ENCODE results near the gene TSPAN32.

The TSPAN32 gene

GRCh38 chr11:2318707-2319106 lies 16.9 kb downstream of the TSPAN32 start:
- no peaks in the 10 kb centered on the region for H4K20me1 ChIP-seq (ENCODE audit: insufficient read depth, low read length)
- no peak overlapping the region for H2AFZ ChIP-seq (ENCODE audit: low read depth, low read length)
- no peak for TF ChIP-seq EZH2phosphoT487 (IDR thresholded peaks at IDR 0.05; ENCODE audit: low read depth)
- no peaks in the 10 kb centered on the region for H3K27me3 ChIP-seq (ENCODE audit: low read depth, low read length)
- H3K27ac ChIP-seq (ENCODE audit: low read length), result no peak overlapping the region
- H3K79me2 ChIP-seq (ENCODE audit: low read length), result no peaks in the 10 kb centered on the region
- no peak overlapping the region for H3K4me3 ChIP-seq (ENCODE audit: low read length)
- H3K4me2 ChIP-seq (ENCODE audit: low read length), result no peak overlapping the region
- no peaks in the 10 kb centered on the region for H3K9me3 ChIP-seq (ENCODE audit: insufficient read depth, low read length)
- no peak overlapping the region for H3K9ac ChIP-seq (ENCODE audit: low read length)
- H3K4me1 ChIP-seq (ENCODE audit: low read length), result no peaks in the 10 kb centered on the region
- no peaks in the 10 kb centered on the region for H3K36me3 ChIP-seq (replicated peaks; ENCODE audit: low read depth, low read length)

DNA sequence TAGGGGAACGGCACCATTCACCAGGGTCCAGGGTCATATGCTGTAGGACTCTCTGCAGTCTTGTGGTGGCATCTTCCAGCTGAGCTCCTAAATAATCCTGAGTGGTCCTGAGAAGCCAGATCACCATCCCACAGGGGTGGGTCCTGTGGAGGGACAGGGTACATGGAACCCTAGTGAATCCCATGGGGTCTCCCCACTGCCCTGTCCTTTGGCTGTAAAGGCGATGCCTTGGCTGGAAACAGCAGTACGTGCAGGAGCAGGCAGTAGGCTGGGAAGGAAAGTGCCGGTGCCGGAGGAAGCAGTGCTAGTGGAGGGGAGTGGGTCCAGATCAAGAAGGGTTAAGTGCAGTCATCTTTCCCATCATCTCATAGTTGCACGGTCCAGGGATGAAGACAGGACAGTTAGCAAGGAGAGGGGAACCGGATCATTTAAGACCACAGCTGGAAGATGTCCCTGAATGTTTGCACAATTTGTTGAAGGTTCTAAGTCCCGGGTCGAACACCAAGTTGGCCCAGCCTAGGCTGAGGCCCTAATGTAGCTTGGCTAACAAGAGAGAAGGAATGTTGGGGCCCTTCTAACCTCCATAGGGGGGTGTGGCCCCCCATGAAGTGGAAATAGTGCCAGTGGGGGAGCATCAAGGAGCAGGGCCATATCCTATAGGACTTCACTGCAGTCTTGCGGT lies 18.1 kb downstream of the TSPAN32 start:
- Histone ChIP-seq H3K79me2 (ENCODE audit: low read length) (no peaks in the 10 kb centered on the region), H3K27ac (ENCODE audit: low read length) (no peak overlapping the region), H3K9ac (ENCODE audit: low read length) (no peak overlapping the region), H3K27me3 (ENCODE audit: low read depth, low read length) (no peaks in the 10 kb centered on the region), H3K36me3 (replicated peaks; ENCODE audit: low read depth, low read length) (no peaks in the 10 kb centered on the region), H3K9me3 (ENCODE audit: insufficient read depth, low read length) (no peaks in the 10 kb centered on the region), H4K20me1 (ENCODE audit: insufficient read depth, low read length) (no peaks in the 10 kb centered on the region), H3K4me2 (ENCODE audit: low read length) (no peak overlapping the region), H3K4me1 (ENCODE audit: low read length) (no peaks in the 10 kb centered on the region), H3K4me3 (ENCODE audit: low read length) (no peak overlapping the region), H2AFZ (ENCODE audit: low read depth, low read length) (no peak overlapping the region)
- TF ChIP-seq EZH2phosphoT487 (IDR thresholded peaks at IDR 0.05; ENCODE audit: low read depth), result no peak
- TF ChIP-seq, protein P1, sequence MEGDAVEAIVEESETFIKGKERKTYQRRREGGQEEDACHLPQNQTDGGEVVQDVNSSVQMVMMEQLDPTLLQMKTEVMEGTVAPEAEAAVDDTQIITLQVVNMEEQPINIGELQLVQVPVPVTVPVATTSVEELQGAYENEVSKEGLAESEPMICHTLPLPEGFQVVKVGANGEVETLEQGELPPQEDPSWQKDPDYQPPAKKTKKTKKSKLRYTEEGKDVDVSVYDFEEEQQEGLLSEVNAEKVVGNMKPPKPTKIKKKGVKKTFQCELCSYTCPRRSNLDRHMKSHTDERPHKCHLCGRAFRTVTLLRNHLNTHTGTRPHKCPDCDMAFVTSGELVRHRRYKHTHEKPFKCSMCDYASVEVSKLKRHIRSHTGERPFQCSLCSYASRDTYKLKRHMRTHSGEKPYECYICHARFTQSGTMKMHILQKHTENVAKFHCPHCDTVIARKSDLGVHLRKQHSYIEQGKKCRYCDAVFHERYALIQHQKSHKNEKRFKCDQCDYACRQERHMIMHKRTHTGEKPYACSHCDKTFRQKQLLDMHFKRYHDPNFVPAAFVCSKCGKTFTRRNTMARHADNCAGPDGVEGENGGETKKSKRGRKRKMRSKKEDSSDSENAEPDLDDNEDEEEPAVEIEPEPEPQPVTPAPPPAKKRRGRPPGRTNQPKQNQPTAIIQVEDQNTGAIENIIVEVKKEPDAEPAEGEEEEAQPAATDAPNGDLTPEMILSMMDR (IDR thresholded peaks at IDR 0.05; ENCODE audit: low read depth, low read length), result no peak

DNA sequence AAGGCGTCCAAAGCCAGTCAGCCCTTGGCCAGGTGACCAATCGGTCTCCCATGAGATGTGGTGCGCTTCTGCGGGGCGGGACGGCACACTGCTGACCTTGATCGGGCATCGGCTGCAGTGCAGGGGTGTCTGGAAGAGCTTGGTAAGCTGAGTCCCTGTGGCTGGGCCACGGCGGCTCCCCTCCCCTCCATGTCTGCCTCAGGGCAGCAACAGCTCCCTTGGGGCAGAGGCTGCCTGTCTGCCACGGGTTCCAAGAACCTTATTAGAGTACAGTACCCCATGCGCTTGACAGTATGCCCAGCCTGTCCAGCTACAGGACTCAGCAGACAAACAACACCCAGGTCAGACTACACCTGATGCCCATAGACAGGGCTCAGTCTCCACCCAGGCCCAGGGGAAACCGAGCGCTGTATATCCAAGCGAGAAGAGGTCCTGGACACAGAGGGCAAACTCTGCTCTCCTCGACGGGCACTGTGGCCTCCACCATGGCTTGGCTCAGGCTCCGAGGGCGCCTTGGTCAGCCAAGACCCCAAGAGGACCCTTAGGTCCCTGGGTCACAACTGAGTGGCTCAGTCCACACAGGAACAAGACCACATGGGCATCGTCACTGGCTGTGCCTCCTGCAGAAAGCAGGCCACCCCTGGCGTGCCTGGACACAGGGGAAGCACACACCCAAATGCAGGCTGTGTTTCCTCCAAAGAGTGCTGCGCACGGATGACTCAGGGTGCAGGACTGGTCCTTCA lies 18.9 kb downstream of the TSPAN32 start:
- Histone ChIP-seq H3K36me3 (replicated peaks; ENCODE audit: low read depth, low read length) (no peaks in the 10 kb centered on the region), H3K27ac (ENCODE audit: low read length) (no peak overlapping the region), H3K27me3 (ENCODE audit: low read depth, low read length) (no peaks in the 10 kb centered on the region), H3K4me1 (ENCODE audit: low read length) (no peaks in the 10 kb centered on the region), H3K4me3 (ENCODE audit: low read length) (no peak overlapping the region), H4K20me1 (ENCODE audit: insufficient read depth, low read length) (no peaks in the 10 kb centered on the region), H3K79me2 (ENCODE audit: low read length) (no peaks in the 10 kb centered on the region), H2AFZ (ENCODE audit: low read depth, low read length) (no peak overlapping the region), H3K4me2 (ENCODE audit: low read length) (no peak overlapping the region), H3K9ac (ENCODE audit: low read length) (no peak overlapping the region), H3K9me3 (ENCODE audit: insufficient read depth, low read length) (no peaks in the 10 kb centered on the region)
- TF ChIP-seq EZH2phosphoT487 (IDR thresholded peaks at IDR 0.05; ENCODE audit: low read depth), result no peak
- TF ChIP-seq, protein P1 (IDR thresholded peaks at IDR 0.05; ENCODE audit: low read depth, low read length), result no peak

- H3K4me2 ChIP-seq (ENCODE audit: low read length), result no peak overlapping the region
- no peaks in the 10 kb centered on the region for H4K20me1 ChIP-seq (ENCODE audit: insufficient read depth, low read length)
- no peaks in the 10 kb centered on the region for H3K4me1 ChIP-seq (ENCODE audit: low read length)
- H3K27ac ChIP-seq (ENCODE audit: low read length), result no peak overlapping the region
- no peaks in the 10 kb centered on the region for H3K79me2 ChIP-seq (ENCODE audit: low read length)
- no peaks in the 10 kb centered on the region for H3K9me3 ChIP-seq (ENCODE audit: insufficient read depth, low read length)
- no peaks in the 10 kb centered on the region for H3K36me3 ChIP-seq (replicated peaks; ENCODE audit: low read depth, low read length)
- TF ChIP-seq, protein P1 (IDR thresholded peaks at IDR 0.05; ENCODE audit: low read depth, low read length), result no peak
- TF ChIP-seq EZH2phosphoT487 (IDR thresholded peaks at IDR 0.05; ENCODE audit: low read depth), result no peak
- no peak overlapping the region for H3K4me3 ChIP-seq (ENCODE audit: low read length)
- no peaks in the 10 kb centered on the region for H3K27me3 ChIP-seq (ENCODE audit: low read depth, low read length)
- no peak overlapping the region for H2AFZ ChIP-seq (ENCODE audit: low read depth, low read length)
- no peak overlapping the region for H3K9ac ChIP-seq (ENCODE audit: low read length)
Observed at GRCh38 chr11:2321311-2321683, 19.5 kb downstream of the TSPAN32 start.

Data from OCI-LY3 (cell line).